ENCODE measurements around the gene CES2.

CES2 gene

GRCh38 chr16:66915041-66915440 lies 20.3 kb upstream of the CES2 start:
- DNase-seq (ENCODE audit: low read depth): no peak
- H3K4me3 ChIP-seq (ENCODE audit: low read depth, low read length): no peak overlapping the region

- no peak for DNase-seq (ENCODE audit: low read depth)
These were observed 18.8 kb upstream of the CES2 start for GRCh38 chr16:66916518-66916917.

GRCh38 chr16:66917741-66918140 lies 17.6 kb upstream of the CES2 start:
- no peak overlapping the region for H3K4me3 ChIP-seq (ENCODE audit: low read depth, low read length)
- no peak for DNase-seq (ENCODE audit: low read depth)

More at GRCh38 chr16:66916518-66916917, 18.8 kb upstream of the CES2 start:
- no peak overlapping the region for H3K4me3 ChIP-seq (ENCODE audit: low read depth, low read length)

GRCh38 chr16:66918355-66918754 lies 17.0 kb upstream of the CES2 start:
- no peak overlapping the region for H3K4me3 ChIP-seq (ENCODE audit: low read depth, low read length)
- no peak for DNase-seq (ENCODE audit: low read depth)

GRCh38 chr16:66918803-66919568 lies 16.3 kb upstream of the CES2 start, which contains the start of gene CDH16:
CDH16 (minus strand) TSS chr16:66918885; CDS start chr16:66918065, 820 bp downstream.
- no peak for DNase-seq (ENCODE audit: low read depth)
- no peak within 1 kb of the TSS for H3K4me3 ChIP-seq (ENCODE audit: low read depth, low read length)

- no peak for DNase-seq (ENCODE audit: low read depth)
- H3K4me3 ChIP-seq (ENCODE audit: low read depth, low read length): no peak overlapping the region
These were observed 15.6 kb upstream of the CES2 start for GRCh38 chr16:66919569-66920298.

- no peak for DNase-seq (ENCODE audit: low read depth)
- H3K4me3 ChIP-seq (ENCODE audit: low read depth, low read length): no peak overlapping the region
These were observed 15.1 kb upstream of the CES2 start for GRCh38 chr16:66920299-66920590.

- DNase-seq (ENCODE audit: low read depth): no peak
- no peak overlapping the region for H3K4me3 ChIP-seq (ENCODE audit: low read depth, low read length)
These were observed 14.2 kb upstream of the CES2 start for GRCh38 chr16:66920924-66921680.

- no peak overlapping the region for H3K4me3 ChIP-seq (ENCODE audit: low read depth, low read length)
- DNase-seq (ENCODE audit: low read depth): no peak
These were observed 13.4 kb upstream of the CES2 start for GRCh38 chr16:66921729-66922450.

- H3K4me3 ChIP-seq (ENCODE audit: low read depth, low read length): no peak overlapping the region
- no peak for DNase-seq (ENCODE audit: low read depth)
These were observed 12.0 kb upstream of the CES2 start for GRCh38 chr16:66923247-66923731.

GRCh38 chr16:66923866-66924265 lies 11.4 kb upstream of the CES2 start:
- no peak for DNase-seq (ENCODE audit: low read depth)
- H3K4me3 ChIP-seq (ENCODE audit: low read depth, low read length): no peak overlapping the region

- no peak for DNase-seq (ENCODE audit: low read depth)
- peak overlapping the region; percentile 37 for H3K4me3 ChIP-seq (ENCODE audit: low read depth, low read length)
These were observed 10.6 kb upstream of the CES2 start for GRCh38 chr16:66924527-66925321.

- DNase-seq (ENCODE audit: low read depth): no peak
- peak within 1 kb of the TSS; percentile 37 for H3K4me3 ChIP-seq (ENCODE audit: low read depth, low read length)
These were observed 9.9 kb upstream of the CES2 start, which contains the start of gene RRAD for GRCh38 chr16:66925322-66925840. RRAD (minus strand) TSS chr16:66925535; CDS start chr16:66925179, 356 bp downstream.

- no peak for DNase-seq (ENCODE audit: low read depth)
These were observed 9.0 kb upstream of the CES2 start for GRCh38 chr16:66926171-66926947.

GRCh38 chr16:66926961-66927436 lies 8.3 kb upstream of the CES2 start:
- H3K4me3 ChIP-seq (ENCODE audit: low read depth, low read length): no peak overlapping the region
- no peak for DNase-seq (ENCODE audit: low read depth)

More at GRCh38 chr16:66926171-66926947, 9.0 kb upstream of the CES2 start:
- H3K4me3 ChIP-seq (ENCODE audit: low read depth, low read length): no peak overlapping the region

- DNase-seq (ENCODE audit: low read depth): no peak
- H3K4me3 ChIP-seq (ENCODE audit: low read depth, low read length): no peak overlapping the region
These were observed 7.2 kb upstream of the CES2 start for GRCh38 chr16:66927918-66928649.
